ENCODE data around the gene MED17.

GRCh38 chr11:93817426-93818348 is 33.6 kb downstream of the MED17 start:
- no peak for TF ChIP-seq BACH2 (CRISPR knock-in tag; IDR thresholded peaks at IDR 0.05; ENCODE audit: borderline replicate concordance)
- no peak for TF ChIP-seq OSR1 (CRISPR knock-in tag; IDR thresholded peaks at IDR 0.05)
- no peak for TF ChIP-seq ZC3H10 (CRISPR knock-in tag; IDR thresholded peaks at IDR 0.05)

Measured in SK-N-SH treated with all-trans-retinoic acid at 6 μM for 48 hours (cell line).